Testis (tissue), 3 donors: ENCODE results near the gene FUNDC2. TPM values are rescaled to one million over a fixed set of nuclear protein-coding genes. Genes with fewer than 3 reads are reported as not detected.

Source experiments
- DNase-seq: peaks from one replicate; pipeline ENCODE4 v3.0.0-alpha.2; 2019
- H3K27ac ChIP-seq, 2 donors: fragments of 200-600 bp; sonication (generic); one replicate each; pipeline ENCODE4 v1.5.1; 2019
- H3K27me3 ChIP-seq: fragments of 200-600 bp; sonication (generic); one replicate; pipeline ENCODE4 v1.5.1; 2019
- H3K36me3 ChIP-seq: fragments of 200-600 bp; sonication (generic); one replicate; pipeline ENCODE4 v1.5.1; 2017; ENCODE audit warnings: low read depth; ENCODE audit errors: missing control alignments
- H3K4me1 ChIP-seq: fragments of 200-600 bp; sonication (generic); one replicate; pipeline ENCODE4 v1.5.1; 2019
- H3K4me3 ChIP-seq, 2 donors: fragments of 200-600 bp; sonication (generic); one replicate each; pipeline ENCODE4 v1.5.1; 2017 to 2019
- H3K9me3 ChIP-seq: fragments of 200-600 bp; sonication (generic); one replicate; pipeline ENCODE4 v1.5.1; 2017
- POLR2A ChIP-seq: fragments of 450-650 bp; IDR thresholded peaks from one replicate; pipeline ENCODE4 v1.6.1; 2017; ENCODE audit warnings: antibody characterized with exemption, mild to moderate bottlenecking, moderate library complexity
- WGBS, 2 donors: methylation state at CpG; one replicate each; pipeline ENCODE4 v1.1.5; 2018; 5-methylcytosine and 5-hydroxymethylcytosine counted together
- intact Hi-C: fragments of 100-400 bp; cut with DNase I; formaldehyde crosslinking; loops from one replicate; pipeline ENCODE4 v1.15.1; 2023; ENCODE audit warnings: low total_unique reads
- polyA plus RNA-seq: library from polyadenylated mRNA; stranded (reverse); fragments of 350-450 nt; fragmentation: Illumina TruSeq; extraction: RNeasy Lipid Tissue Mini Kit (QIAGEN cat#74804); gene quantifications from one replicate; pipeline ENCODE4 v1.2.3, GENCODE V29; 2014; ENCODE audit warnings: low read depth, low replicate concordance; ENCODE audit not compliant: insufficient read depth
- total RNA-seq, 2 donors: library from RNA; depleted of rRNA; stranded (reverse); fragments of >200 nt; gene quantifications; one replicate each; pipeline ENCODE4 v1.2.3, GENCODE V29; 2016
- TF ChIP-seq, protein P1 (sequence below), 3 experiments: fragments of 450-650 bp in 2 of 3; fragments of 200-600 bp in 1 of 3; sonication (generic) in 1 of 3; IDR thresholded peaks; one replicate each; pipeline ENCODE4 v1.5.1; 2016 to 2019; ENCODE audit warnings: antibody characterized with exemption in 3 of 3, mild to moderate bottlenecking in 2 of 3, moderate library complexity in 1 of 3

Gene FUNDC2
- total and polyA plus RNA-seq, 3 donors from 2014 or later = 65.0 to 104 (median 71.7) TPM

GRCh38 chrX:155026420-155026726 lies 271 bp upstream of the FUNDC2 start:
- Histone ChIP-seq H3K27me3 (no peaks in the 10 kb centered on the region), H3K4me3 (peak overlapping the region; percentile 64 to 72), H3K9me3 (no peaks in the 10 kb centered on the region), H3K36me3 (no peaks in the 10 kb centered on the region), H3K4me1 (no peaks in the 10 kb centered on the region), H3K27ac (peak overlapping the region; percentile 94 to 95)
- 0% methylated on average over 15 to 16 of the region's 16 CpGs for WGBS, 2 donors
- no peak for DNase-seq
- intact Hi-C loops = no loop called here
- no peak for TF ChIP-seq POLR2A
- TF ChIP-seq, protein P1, sequence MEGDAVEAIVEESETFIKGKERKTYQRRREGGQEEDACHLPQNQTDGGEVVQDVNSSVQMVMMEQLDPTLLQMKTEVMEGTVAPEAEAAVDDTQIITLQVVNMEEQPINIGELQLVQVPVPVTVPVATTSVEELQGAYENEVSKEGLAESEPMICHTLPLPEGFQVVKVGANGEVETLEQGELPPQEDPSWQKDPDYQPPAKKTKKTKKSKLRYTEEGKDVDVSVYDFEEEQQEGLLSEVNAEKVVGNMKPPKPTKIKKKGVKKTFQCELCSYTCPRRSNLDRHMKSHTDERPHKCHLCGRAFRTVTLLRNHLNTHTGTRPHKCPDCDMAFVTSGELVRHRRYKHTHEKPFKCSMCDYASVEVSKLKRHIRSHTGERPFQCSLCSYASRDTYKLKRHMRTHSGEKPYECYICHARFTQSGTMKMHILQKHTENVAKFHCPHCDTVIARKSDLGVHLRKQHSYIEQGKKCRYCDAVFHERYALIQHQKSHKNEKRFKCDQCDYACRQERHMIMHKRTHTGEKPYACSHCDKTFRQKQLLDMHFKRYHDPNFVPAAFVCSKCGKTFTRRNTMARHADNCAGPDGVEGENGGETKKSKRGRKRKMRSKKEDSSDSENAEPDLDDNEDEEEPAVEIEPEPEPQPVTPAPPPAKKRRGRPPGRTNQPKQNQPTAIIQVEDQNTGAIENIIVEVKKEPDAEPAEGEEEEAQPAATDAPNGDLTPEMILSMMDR (IDR thresholded peaks at IDR 0.05) = no peak

- H3K27ac ChIP-seq = peak overlapping the region; percentile 94 to 95
- no peaks in the 10 kb centered on the region for H3K4me1 ChIP-seq
- H3K27me3 ChIP-seq = no peaks in the 10 kb centered on the region
- intact Hi-C loops = no loop called here
- no peaks in the 10 kb centered on the region for H3K9me3 ChIP-seq
- WGBS, 2 donors = 0 to 1% methylated on average over 12 to 14 of the region's 14 CpGs
- no peaks in the 10 kb centered on the region for H3K36me3 ChIP-seq
- TF ChIP-seq, protein P1 (IDR thresholded peaks at IDR 0.05) = no peak
- peak; percentile 11 for TF ChIP-seq POLR2A
- H3K4me3 ChIP-seq = peak overlapping the region; percentile 64 to 72
- DNase-seq = peak; percentile 28
Observed at GRCh38 chrX:155027509-155028066, 944 bp downstream of the FUNDC2 start.

GRCh38 chrX:155028129-155028528 lies 1.5 kb downstream of the FUNDC2 start:
- 11 to 27% methylated on average over 3 of the region's 3 CpGs for WGBS, 2 donors
- DNase-seq = no peak
- intact Hi-C loops = no loop called here
- H3K36me3 ChIP-seq = no peaks in the 10 kb centered on the region
- H3K4me1 ChIP-seq = no peaks in the 10 kb centered on the region
- peak overlapping the region; percentile 94 to 95 for H3K27ac ChIP-seq
- peak overlapping the region in 1 of 2 donors; percentile 72 for H3K4me3 ChIP-seq
- no peaks in the 10 kb centered on the region for H3K9me3 ChIP-seq
- H3K27me3 ChIP-seq = no peaks in the 10 kb centered on the region
- TF ChIP-seq, protein P1 (IDR thresholded peaks at IDR 0.05) = no peak
- TF ChIP-seq POLR2A = no peak

DNA sequence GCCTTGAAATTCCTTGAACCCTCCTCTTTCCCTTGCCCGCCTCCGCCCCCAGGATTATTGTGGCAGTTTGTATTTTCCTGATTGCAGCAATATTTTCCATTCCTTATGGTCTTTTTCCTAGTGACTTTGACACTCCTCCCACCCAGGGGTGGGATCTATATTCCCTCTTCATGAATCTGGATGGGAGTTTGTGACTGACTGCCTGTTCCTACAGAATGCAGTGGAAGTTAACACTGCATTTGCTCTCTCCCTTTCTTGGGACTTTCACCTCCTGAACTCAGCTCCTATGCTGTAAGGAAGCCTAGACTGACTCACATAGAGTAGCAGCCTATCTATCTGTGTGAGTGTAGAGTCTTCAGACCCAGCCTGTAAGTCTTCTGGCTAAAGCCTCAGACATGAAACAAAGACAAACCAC lies 2.2 kb downstream of the FUNDC2 start:
- H3K4me3 ChIP-seq = no peak overlapping the region
- TF ChIP-seq, protein P1 (IDR thresholded peaks at IDR 0.05) = no peak
- no peak for TF ChIP-seq POLR2A
- H3K27me3 ChIP-seq = no peaks in the 10 kb centered on the region
- intact Hi-C loops = no loop called here
- DNase-seq = no peak
- H3K27ac ChIP-seq = peak overlapping the region in 1 of 2 donors; percentile 94
- 38 to 63% methylated on average over 2 of the region's 2 CpGs for WGBS, 2 donors
- H3K36me3 ChIP-seq = no peaks in the 10 kb centered on the region
- H3K4me1 ChIP-seq = no peaks in the 10 kb centered on the region
- no peaks in the 10 kb centered on the region for H3K9me3 ChIP-seq

GRCh38 chrX:155031657-155032056 lies 5.0 kb downstream of the FUNDC2 start:
- no peak for TF ChIP-seq POLR2A
- TF ChIP-seq, protein P1 (IDR thresholded peaks at IDR 0.05) = no peak
- no peaks in the 10 kb centered on the region for H3K36me3 ChIP-seq
- WGBS, 2 donors = 92 to 93% methylated on average over 5 of the region's 5 CpGs
- no peaks in the 10 kb centered on the region for H3K9me3 ChIP-seq
- H3K27ac ChIP-seq = no peak overlapping the region
- intact Hi-C loops = no loop called here
- DNase-seq = no peak
- H3K4me1 ChIP-seq = no peaks in the 10 kb centered on the region
- H3K27me3 ChIP-seq = no peaks in the 10 kb centered on the region
- H3K4me3 ChIP-seq = no peak overlapping the region
